GM18498 (cell line): ENCODE data around the gene ATP8B1.
"Not testable (repeated sequence)": the region's sequence is repeated elsewhere in the genome, so short reads cannot be mapped to it uniquely, and the experiment has no call there.

ENCODE experiments used
- ATAC-seq: cut with Tn5 transposase; IDR thresholded peaks from one replicate; pipeline ENCODE4 v1.9.1; 2021; ENCODE audit warnings: mild to moderate bottlenecking, moderate library complexity; ENCODE audit not compliant: unreplicated experiment

The ATP8B1 gene

DNA sequence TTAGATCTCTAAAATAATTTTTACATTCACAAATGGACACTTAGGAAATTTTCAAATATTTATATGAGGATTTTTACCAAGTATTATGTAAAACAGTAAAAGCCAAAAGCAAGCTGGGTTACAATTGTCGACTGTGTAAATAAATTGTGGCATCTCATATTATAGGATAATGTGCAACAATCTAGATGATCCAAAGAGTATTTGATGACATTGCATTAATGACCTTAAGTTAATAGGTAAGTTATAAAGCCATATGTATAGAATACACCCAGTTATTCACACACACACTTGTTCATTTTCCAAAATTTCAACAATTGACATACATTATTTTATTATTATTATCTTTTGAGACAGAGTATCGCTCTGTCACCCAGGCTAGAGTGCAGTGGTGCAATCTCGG, 69.3 kb downstream of the ATP8B1 start:
- no peak for ATAC-seq

DNA sequence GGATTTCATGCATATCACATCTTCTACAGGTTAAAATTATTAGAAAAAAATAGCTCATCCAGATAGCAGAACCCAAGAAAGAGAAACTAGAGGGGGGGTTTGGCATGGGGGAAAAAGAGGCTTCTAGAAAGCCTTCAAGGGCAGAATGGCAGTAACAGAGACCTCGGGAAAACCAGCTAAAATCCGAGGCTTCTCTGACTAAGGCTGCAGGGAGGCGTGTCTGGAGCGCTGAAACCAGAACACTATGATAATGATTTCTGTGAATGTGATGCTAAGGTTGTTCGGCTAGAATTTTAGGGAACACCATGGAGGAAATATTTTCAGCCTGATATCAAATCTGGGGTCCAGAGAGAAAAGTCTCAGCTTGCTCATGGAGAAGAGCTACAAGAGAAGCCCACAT, 73.0 kb downstream of the ATP8B1 start:
- ATAC-seq: no peak

DNA sequence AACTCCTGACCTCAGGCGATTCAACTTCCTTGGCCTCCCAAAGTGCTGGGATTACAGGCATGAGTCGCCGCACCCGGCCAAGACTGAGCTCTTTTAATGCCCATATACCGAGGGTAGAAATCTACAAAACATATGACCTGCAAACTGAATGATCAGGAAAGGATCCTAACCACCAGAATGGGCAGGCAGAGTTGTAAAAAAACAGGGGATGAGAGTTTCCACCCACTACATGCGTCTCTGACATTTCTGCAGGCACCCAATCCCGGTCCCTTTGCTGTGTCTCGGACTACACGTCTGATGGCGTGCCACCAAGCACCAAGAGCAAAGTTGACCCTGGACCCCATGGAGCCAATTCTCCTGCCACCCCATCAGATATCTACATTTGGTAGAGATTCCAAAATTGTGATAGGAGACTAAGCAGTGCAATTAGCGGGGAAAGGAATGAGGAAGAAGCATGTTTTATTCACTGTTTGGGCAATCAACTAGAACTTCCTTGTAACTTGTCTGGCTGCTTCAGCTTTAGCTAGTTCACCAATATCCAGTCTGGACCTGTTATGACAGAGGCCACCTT, 74.1 kb downstream of the ATP8B1 start:
- ATAC-seq: no peak

DNA sequence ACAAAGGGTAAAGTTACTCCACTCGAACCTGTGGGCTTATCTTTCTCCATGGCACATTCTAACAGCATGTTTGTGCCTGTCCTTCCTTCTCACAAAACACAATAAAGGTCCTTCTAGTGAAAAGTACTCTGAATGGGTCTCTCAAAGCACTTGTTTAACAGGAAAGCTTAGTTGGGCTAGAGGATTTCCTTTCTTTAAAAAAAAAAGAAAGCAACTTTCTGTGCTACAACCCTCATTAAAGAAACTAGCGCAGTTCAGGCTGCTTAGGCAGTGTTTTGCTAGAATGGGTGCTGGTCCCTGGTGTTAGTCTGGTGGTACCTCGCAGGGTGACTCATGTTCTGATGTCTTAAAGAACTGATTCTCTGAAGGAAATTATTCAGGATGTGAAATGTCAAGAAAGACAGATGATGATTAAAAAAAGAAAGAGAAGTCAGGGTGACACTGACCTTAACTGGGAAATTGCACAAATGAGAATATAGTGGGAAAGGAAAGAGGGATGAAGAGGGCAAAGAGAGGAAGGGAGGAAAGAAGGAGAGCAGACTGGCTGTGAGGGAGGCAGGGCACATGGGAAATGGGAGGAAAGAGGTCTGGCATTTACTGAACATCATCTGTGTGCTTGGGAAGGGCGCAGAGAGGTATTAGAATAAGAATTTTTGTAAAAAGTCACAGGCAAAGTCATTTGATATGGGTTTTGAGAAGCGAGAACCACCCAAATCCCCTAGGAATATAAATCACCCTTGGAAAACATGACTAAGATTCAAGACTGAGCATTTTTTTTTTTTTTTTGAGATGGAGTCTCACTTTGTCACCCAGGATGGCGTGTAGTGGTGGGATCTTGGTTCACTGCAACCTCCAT, 74.9 kb downstream of the ATP8B1 start:
- ATAC-seq: no peak

DNA sequence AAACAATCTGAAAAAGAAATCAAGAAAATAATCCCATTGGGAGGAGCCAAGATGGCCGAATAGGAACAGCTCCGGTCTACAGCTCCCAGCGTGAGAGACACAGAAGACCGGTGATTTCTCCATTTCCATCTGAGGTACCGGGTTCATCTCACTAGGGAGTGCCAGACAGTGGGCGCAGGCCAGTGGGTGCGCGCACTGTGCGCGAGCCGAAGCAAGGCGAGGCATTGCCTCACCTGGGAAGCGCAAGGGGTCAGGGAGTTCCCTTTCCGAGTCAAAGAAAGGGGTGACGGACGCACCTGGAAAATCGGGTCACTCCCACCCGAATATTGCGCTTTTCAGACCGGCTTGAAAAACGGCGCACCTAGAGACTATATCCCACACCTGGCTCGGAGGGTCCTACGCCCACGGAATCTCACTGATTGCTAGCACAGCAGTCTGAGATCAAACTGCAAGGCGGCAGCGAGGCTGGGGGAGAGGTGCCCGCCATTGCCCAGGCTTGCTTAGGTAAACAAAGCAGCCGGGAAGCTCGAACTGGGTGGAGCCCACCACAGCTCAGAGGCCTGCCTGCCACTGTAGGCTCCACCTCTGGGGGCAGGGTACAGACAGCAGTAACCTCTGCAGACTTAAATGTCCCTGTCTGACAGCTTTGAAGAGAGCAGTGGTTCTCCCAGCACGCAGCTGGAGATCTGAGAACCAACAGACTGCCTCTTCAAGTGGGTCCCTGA, 83.7 kb downstream of the ATP8B1 start:
- not testable (repeated sequence) for ATAC-seq

DNA sequence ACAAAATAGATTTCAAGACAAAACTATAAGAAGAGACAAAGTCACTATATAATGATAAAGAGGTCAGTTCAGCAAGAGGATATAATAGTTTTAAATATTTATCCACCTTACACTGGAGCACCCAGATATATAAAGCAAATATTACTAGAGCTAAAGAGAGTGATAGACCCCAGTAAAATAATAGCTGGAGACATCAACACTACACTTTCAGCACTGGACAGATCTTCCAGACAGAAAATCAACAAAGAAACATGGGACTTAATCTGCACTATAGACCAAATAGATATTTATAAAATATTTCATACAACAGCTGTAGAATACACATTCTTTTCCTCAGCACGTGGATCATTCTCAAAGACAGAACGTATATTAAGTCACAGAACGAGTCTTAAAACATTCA, 86.6 kb downstream of the ATP8B1 start:
- no peak for ATAC-seq

DNA sequence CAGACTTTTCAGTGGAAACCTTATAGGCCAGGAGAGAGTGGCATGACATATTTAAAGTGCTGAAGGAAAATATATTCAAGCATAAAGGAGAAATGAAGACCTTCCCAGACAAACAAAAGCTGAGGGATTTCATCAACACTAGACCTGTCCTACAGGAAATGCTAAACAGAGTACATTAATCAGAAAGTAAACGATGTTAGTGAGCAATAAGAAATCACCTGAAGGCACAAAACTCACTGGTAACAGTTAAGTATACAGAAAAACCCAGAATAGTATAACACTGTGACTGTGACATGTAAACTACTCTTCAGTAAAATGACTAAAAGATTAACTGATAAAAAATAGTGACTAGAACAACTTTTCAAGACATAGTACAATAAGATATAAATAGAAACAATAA, 87.4 kb downstream of the ATP8B1 start:
- ATAC-seq: no peak

DNA sequence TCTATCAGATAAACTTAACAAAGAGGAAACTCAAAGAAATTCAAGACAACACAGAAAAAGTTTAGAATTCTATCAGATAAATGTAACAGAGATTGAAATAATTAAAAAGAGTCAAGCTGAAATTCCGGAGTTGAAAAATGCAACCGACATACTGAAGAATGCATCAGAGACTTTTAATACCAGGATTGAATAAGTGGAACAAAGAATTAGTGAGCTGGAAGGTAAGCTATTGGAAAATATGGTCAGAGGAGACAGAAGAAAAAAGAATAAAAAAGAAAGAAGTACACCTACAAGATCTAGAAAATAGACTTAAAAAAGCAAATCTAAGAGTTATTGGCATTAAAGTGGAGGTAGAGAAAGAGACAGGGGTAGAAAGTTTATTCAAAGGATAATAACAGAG, 88.0 kb downstream of the ATP8B1 start:
- ATAC-seq: no peak

DNA sequence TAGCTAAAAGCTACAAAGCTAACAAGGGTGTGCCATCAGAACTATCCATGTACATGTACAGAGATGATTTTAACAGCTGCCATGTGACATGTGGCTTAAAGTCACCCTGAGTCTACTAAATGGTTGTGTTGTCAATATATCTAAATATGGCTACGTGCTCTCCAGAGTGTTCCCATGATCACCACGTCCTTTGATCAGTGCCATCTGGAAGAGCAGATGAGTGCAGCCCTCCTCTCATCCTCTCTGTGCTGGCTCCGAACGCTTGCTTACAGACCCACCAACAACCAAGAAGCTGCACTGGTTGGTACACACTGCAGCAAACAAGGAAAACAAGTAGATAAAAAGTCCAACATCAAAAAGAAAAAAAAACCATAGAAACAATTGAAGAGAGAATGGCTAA, 92.9 kb downstream of the ATP8B1 start:
- no peak for ATAC-seq

DNA sequence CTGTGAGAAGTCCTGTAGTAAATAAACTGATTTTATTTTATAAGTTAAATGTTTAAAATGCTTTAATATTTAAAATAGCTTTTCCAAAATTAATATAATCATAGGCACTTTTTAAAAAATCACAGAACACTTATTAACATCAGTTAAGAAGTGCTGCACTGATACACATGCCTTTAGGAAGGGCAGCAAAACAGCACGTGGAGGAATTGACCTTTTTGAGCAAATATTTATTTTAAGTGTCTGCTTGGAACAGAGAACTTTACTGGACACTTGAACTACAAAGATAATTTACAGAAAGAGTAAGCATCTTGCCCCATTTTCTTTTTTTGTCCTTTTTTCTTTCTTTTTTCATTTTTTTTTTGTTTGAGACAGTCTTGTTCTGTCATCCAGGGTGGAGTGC, 93.8 kb downstream of the ATP8B1 start:
- ATAC-seq: no peak

DNA sequence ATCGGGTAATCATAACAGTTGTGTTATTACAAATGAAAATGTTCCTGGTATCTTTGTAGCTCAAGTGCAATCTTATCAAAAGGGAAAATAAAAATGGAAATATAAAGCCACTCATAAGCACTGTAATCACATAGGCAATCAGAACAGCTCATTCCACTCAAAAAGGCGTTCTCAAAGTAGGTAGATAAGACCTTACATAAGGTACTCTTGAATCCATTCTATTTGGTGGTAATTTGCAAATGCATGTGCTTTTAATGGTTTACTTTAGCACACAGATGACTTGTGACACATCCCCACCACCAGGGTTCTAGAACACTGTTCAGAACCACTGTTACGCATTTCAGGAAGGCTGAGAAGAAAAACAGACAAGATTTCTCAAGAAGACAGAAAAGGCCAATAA, 94.8 kb downstream of the ATP8B1 start:
- ATAC-seq: no peak

DNA sequence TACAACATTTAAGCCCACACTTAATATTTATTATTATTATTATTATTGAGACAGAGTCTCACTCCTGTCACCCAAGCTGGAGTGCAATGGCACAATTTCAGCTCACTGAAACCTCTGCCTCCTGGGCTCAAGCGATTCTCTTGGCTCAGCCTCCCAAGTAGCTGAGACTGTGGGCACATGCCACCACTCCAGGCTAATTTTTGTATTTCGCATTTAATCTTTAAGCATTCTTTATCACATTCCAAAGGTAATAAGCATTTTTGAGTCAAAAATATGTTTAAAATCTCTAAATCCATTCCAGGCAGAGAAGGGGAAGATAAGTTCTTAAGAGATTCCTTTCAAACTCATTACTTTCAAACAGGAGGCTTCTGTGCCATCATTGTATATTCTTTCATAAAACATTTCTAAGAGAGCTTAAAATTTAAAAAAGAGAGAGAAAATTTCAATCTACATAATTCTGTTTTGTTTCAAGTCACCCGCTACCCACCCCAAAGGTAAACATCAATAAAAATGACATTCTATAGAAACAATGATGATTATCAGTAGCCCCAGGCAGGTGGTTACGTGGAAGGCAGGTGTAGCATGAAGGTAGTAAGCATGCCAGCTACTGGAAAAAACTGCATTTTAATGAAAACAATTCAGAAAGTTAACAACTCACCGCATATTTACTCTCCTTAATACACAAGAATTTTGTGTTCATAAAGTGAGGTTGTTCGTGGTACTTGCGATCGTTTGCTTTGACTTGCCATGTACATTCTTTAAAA, 97.1 kb downstream of the ATP8B1 start:
- ATAC-seq: no peak

DNA sequence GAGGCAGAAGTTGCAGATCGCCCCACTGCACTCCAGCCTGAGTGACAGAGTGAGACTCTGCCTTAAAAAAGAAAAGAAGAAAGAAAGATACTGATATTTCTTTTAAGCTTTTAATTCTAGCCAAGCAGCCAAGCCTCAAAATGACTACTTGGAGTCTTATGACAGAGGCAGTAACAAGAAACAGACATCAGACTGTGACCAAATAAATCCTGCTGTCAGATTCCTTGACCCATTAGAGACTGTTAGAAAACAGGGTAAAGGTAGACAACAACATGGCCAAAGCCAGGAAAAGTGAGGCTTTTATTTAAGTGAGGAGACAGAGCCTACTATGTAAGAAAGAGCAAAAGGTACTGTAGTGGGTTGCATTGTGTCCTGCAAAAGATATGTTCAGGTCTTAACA, 98.1 kb downstream of the ATP8B1 start:
- no peak for ATAC-seq

DNA sequence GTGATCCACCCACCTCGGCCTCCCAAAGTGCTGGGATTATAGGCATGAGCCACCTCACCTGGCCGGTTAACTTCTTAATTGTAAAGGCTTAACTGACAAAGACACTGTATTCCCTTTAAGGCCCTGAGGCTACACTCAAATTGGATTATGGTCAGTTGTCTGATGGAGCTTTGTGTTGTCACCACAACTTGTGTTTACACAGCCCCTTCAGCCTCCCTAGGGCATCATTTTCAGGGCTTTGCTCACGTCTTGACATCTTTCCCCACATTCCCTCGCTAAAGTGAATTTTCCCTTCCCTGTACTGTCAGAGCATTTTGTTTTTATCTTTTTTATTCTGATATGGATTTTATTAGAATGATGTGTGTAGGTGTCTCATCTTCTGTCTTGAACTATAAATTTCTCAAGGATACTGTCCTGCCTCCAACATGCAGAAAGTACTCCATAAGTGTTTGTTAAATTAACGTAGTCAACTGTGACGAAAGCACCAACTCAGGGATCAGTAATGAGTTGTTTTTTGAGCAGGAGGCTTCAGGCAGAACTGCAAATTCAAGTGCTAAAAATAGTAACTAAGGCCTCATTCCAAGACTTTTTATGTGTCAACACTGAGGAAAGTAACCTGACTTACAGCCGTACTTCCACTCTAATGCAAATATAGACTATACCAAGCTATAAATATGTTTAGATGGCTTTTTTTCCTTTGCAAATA, 104.4 kb downstream of the ATP8B1 start:
- no peak for ATAC-seq

DNA sequence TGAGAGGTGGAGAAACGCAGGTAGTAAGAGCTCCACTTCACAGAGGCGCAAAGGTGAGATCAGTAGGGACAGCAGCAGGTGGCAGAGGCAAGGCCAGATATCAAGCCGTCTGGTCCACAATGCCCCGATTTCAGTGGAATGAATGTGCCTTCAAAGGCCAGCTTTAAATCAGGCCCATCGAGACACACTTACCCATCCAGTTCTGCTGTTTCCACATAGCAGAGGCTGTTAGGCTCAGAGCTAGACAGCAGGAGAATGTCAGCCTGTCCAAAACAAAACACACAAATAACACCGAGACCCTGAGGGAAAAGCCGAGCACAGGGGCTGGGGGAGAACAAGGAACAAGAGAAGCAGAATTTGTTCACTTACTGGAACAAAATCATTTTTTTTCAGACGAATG, 105.7 kb downstream of the ATP8B1 start:
- no peak for ATAC-seq

DNA sequence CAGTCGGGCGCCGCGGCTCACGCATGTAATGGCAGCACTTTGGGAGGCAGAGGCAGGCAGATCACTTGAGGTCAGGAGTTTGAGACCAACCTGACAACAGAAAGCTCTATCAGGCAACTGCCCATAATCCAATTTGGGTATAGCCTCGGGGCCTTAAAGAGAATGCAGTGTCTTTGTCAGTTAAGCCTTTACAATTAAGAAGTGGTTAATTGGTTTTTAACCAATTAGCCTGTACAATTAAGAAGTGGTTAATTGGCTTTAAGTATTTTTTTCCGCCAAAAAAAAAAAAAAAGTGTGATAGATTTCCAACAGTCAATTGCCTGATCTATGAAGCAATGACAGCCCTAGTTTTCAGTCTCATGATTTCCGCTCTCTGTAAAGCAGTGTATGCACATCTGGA, 106.8 kb downstream of the ATP8B1 start:
- no peak for ATAC-seq

DNA sequence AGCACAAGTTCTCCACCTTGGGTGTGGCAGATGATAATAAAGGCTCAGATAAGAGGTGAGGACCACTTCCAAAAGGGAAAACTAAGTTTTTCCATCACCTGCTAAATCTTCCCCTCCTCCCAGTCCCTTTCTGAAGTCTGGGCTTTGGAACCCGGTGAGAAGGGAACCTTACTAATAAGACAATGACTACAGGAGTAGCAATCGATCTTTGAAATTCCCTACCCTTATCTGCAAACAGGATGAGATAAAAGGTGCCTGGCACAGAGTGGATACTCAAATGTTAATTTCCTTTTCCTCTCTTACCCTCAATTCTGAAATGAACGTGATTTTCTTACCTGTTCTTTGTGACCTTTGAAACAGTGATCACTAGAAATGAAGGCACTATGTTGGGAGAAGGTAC, 111.8 kb downstream of the ATP8B1 start:
- no peak for ATAC-seq

DNA sequence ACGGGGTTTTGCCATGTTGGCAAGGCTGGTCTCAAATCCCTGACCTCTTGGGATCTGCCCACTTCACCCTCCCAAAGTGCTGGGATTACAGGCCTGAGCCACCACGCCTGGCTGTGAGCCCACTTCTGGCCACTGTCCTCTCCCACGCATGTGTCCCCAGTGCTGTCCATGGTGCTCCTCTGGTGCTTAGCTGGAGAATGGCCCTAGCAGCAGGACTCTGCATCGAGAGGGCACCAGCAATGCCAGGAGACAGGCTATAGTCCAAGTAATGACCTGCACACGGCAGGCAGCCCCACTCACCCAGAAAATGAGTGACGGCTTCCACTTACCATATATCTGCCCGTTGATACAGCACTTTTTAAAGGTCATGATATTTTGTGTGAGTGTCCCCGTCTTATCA, 115.1 kb downstream of the ATP8B1 start:
- no peak for ATAC-seq

DNA sequence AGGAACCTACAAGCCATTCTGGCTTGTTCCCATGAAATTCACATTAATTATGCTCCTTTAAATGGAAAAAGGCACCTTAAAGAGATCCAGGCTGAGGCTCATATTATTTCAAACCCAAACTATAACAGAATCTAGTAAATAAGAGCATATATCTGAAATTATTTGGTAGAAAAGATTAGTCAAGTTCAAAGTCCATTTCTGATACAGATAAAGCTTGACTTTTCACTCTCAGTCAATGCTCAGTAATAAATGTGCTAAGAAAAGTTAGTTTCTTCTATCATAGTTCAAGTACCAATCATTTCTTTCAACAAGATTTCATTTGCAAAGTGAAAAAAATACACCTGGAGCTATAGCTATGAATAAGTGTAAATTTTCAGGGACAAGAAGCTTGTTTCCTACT, 119.6 kb downstream of the ATP8B1 start:
- no peak for ATAC-seq

DNA sequence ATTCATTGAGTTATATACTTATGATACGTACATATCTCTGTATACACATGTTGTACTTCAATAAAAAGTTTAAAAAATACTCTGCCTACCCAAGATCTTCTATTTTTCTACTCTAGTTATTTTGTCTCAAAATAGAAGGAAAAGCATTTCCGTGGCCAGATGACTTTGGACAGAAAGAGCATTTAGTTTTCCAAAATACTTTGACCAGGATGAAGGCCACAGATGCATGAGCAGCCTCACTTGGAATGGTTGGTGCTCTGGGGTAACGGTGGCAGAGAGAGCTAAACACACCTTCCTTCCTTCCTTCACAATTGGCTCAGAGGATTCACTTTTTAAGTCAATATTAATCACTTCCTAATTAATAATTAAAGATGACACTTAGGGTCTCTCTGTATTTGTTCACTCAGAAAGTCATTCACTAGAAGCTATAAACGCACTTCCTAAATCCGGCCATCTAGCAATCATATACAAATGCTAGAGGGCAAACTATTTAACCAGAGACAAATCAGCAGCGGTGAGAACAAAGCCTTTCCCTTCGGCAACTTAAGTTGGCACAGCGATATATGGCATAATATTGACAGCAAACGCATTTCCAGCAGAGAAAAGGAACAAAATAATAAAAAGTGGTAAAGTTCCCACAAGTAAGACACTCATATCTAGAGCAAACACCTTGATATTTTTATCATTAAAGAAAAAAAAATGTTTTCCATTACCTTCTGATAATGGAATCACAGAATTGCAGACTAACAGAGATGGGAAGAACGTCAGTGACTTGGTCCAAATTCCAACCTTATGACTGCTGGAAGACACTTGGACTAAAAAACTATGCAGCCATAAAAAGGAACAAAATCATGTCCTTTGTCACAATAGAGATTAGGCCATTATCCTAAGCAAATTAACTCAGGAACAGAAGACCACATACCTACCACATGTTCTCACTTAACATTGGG, 125.6 kb downstream of the ATP8B1 start:
- no peak for ATAC-seq
